ENCODE data around the gene PPP1CA.

Gene PPP1CA

DNA sequence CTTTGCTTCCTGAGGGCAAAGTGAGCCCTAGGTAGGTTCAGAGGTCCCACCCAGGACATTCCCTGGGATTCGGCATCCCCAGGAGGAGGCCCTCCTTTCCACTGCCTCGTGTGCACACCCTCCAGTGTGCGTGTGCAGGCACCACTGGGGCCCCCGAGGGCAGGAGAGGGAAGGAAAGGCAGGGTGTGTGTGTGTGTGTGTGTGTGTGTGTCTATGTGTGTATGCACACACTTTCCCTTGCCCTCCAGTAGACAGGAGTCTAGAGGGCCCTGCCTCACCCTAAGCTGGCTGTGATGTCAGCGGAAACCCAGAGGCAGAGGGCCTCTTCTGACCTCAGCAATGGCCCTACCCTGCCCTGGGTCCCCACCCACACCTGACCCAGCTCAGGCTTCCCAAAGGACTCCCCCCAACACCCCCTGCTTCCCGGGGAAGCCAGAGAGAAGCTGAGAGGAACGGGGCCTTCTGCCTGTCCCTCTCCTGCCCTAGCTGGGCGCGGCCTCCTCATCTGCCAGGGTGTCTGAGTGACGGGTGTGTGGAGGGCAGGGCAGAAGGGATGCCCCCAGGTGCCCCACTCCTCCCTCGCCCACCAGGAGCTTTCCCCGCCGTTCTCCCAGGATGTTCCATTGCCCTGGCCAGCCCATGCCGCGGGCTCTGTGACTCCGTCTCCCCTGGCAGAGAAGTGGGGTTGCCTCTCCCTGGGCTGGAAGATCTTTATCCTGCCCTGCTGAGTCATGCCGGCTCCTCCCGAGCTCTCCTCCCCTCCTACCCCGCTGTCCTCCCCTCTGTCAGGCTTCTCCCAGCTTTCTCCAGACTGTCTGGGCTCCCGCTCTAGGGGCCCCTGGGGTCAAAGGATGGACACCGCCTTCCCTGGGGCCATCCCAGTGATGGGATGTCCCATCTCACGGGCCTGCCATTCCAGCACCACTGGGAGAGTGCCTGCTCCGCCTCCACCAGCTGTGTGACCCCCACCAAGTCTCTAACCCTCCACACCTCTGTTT lies 22.3 kb downstream of the PPP1CA start:
- no peak for DNase-seq

DNA sequence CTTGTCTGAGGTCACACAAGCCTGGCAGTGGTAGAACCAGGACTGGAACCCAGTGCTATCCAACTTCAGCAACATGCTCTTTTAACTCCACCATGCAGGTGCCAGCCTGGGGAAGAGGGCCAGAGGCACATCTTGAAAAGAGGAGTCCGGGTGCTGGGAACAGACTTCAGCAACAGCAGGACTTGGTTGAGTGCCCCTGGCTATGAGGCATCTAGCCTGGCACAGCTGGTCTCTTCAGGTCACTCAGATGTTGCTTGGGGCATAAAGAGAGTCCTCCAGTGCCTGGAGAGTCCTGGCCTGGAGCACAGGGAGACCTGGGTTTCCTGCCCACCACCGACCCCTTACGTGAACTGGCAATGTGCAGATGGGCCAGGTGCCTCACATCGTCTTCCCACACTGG lies 23.1 kb downstream of the PPP1CA start:
- DNase-seq, result no peak

DNA sequence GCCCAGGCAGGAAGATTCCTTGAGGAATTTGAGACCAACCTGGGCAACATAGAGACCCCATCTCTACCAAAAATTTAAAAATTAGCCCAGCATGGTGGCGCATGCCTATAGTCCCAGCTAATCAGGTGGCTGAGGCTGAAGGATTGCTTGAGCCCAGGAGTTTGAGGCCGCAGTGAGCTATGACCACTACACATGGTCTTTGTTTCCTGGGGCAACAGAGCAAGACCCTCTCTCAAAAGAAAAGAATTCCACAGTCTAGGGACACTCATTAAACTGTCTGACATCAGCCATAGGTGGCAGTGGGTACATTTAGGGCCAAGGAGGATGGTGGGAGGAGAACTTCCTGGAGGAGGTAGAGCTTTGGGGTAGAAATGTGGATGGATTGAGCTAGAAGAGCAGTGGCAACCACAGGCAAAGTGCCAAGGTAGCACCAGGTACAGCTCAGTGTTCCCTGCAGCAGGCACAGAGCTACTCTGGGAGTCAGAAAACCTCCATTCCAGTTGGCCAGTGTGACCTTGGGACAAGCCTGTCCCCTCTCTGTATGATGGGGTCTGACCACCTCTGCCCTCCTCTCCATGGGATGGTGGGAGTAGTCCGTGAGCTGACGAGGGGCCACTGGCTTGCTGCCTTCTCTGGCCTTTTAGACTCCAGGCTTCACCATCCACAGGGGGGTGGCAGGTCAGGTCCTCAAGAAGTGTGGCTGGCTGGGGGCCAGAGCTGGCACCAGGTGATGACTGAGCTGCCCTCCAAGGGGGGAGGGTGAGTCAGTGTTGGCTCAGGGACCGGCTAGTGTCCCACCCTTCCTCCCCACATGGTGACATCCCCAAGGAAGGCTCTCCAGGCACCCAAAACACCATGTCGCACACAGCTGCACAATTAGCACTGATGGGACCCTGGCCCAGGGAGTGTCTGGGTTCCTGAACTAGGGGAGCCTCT lies 24.5 kb downstream of the PPP1CA start:
- DNase-seq, result no peak

DNA sequence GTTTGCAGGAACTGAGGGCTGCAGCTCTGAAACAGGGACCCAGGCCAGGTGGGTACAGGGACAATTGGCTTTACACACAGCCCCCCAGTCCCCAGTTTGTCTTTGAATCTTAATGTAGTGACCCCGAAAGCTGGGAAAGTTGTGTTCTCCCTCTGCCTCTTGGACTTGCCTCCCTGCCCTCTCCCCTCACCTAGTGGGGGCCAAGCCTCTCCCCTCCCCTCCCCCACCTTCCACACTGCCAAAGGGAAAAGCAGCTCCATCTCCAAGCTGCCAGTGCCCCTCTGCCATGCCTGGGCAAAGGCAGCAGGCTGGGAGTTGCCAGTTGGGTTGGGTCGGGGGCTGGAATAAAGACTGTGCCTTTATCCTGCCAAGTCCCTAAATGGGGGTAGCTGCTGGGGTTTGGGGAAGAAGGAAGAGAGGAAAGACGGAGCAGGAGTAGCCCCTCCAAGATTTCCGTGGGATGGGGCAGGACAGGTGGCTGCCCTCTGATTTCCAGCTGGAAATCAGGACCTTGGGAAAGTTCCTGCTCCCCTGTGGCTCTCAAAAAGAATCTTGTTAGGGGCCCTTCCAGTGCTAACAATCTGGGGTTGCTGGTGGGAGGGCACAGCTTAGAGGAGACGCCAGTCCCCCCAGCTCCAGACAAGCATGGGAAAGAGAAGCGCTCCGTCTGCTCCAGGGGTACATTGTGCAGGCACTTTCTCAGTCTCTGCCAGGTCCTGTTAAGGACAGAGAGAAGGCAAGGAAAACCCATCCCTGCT lies 25.4 kb downstream of the PPP1CA start:
- DNase-seq, result no peak

DNA sequence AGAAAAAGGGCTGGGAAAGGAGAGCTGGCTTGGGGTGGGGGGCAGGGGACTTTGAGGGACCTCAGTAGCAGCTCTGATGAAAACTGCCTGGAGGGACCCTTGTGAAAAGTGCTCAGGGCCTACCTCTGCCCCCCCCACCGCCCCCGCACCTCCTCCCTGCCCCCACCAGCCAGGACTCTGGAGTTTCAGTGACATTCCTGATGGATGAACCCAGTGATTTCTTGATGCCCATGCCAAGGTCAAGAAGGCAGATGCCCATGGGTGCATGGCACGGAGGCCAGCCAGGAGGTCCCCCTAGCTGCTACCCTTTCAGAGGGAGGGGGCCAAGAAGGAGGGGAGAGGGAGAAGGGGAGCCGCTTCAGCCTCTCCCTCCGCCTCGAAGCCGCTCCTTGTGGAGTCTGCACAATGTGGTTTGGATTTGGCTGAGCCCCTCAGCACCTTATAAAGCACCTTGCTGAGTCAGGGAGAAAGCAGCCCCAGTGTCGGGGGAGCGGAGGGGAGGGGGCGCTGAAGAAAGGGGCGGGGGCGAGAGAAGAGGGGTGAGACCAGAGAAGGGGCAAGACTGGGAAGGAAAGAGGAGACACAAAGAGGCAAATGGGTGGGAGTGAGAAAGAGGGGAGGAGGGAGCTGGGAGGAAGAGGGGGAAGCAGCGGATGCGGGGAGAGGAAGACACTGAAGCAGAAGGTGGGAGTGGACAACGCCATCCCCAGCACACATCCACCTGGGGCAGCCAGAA lies 26.2 kb downstream of the PPP1CA start:
- no peak for DNase-seq

DNA sequence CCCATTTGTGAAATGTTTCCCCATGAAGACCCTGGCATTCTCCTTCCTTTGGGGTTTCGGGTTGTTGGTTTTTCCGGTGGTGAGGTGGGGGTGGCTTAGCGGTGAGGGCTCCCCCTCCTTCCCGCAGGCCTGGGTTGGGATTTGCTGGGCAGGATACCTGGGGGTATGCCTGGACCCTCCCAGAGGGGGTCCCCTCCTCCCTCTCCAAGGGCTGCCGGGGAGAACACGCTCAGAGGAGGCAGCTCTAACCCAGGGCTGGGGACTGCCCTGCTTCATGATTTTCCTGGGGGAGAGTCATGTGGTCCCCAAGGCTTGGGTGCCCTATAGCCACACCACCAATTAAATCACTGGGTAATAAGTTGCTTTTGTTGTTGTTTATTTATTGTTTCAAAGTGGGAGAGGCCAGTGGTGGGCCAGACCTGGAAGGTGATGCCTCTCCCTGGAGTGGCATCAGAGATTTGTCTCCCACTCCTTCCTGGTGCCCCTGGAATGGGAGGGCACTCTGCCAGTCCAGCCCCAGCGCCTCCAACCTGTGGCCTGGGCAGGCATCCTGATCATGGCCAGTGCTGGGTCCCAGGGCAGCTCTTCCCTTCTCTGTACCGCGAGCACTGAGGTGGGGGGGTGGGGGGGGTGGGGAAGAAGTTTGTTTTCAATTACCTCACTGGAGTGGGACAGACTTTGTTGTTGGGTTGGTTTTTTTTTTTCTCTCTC lies 26.9 kb downstream of the PPP1CA start:
- no peak for DNase-seq

DNA sequence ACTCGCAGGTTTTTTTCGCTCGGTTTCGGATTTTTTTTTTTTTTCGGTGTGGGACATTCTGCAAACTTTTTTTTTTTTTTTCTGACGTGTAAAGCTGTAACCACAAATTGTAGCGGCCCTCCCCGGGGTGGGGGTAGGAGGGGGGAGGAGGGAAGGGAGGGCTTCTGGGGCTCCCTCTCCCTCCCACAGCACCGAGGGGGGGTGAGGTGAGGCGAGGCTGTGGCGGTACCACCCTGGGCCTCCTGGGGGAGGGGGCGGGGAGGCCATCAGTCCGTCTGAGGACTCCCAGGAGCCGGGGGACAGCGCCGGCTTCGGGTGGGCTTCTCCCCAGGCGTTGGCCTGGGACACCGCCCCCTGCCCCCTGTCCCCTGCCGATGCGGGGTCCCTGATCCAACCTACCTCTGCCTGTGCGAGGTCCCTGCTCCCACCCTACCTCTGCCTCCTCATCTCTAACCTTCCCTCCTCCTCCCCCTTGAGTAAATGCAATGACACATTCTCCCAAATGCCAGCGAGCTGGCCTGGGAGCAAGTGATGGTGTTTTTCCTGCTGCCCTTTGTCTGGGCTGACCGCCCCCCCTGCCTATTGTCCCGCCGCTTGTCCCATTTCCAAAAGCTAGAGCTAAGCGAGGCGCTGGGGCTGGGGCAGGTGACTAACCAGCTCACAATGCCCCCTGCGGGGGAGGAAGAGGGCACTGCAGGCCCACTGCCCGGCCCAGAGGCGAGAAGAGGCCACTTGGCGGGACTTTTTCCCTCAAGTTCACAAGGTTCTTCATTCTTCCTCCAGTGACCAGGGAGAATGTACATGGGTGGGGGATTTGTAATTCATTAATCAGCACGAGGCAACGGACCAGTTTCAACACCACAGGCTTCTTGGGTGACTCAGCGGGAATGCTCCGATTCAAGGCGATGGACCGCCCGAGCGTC lies 27.7 kb downstream of the PPP1CA start:
- DNase-seq, result peak; percentile 36

DNA sequence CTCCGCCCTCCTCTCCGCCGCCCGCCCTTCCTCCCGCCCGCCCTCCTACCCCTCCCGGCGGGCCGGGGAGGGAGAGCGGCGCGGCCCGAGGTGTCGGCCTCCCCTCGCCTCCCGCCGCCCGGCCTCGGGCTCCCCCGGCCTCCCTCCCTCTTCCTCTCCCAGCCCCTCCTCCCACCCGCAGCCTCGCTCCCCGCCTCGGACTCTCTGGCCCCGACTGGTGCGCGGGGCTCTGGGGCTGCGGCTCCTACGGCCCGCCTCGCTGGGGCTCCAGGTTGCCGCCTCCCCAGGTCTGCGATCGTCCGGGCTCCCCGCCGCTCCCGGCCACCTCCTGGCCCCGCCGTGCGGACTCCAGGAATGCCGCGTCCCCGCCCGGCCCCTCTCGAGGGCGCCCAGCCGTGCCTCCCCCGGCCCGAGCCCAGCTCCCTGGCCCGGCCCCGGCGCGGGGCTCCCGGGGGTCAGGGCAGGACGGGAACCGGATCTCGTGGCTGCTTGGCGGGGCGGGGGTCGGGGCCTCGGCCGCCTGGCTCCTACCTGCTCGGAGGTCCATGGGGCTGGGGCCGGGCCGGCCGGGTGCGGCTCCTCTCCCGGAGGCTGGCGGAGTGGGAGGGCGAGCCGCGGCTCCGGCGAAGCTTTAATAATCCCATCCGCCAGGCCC lies 28.5 kb downstream of the PPP1CA start, which contains the start of gene CLCF1:
CLCF1 (minus strand) TSS at position 606 of the 655 bp plus-strand sequence; CDS start at position 547, 59 bp downstream.
- DNase-seq, result peak; percentile 69

DNA sequence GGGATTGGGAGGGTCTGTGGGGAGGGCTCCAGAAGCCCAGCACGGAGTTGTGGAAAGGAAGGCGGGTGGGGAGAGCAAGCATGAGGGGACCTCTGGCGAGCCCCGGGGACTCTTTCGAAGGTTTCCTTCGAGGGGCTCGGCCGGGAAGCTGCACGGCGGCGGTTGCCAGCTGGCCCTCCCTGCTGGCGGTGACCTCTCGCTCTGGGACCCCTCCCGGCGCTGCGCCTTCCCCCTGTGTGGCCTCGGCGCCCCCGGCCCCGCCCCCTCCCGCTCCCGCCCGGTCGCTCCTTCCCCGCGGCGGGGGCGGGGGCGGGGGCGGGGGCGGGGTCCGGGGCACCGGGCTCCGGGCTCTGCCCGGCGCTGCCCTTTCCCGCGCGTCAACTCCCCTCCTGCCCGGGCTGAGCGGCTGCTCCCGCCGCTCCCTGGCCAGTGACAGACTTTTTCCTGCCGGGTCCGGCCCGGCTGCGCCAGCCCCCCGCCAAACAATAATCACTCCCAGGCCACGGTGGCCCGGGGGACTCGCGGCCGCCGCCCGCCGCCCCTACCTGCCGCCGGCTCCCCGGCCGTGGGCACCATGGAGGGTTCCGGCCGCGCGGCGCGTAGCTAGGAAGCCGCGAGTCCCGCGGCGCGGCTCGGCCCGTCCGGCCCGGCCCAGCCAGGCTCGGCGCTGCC lies 29.2 kb downstream of the PPP1CA start:
- DNase-seq, result no peak

DNA sequence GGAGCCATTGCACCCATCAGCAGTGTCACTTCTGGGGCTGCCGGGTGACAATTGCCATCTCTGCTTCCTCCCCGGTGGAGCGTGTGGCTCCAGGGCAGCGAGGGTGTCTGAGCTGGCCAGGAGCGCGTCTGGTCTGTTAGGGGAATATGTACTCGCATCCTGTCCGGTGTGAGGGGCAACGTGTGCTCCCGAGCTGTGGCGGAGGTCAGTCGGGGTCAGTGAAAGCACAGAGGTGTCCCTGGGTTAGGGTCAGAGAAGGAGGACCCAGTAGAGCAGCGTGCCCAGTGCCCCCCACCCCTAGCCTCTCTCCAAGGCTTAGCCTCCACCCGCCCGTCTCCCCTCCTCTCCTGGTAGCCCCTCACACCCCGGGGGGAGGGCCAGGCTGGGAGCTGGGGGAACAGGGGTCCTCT lies 29.7 kb downstream of the PPP1CA start:
- no peak for DNase-seq

DNA sequence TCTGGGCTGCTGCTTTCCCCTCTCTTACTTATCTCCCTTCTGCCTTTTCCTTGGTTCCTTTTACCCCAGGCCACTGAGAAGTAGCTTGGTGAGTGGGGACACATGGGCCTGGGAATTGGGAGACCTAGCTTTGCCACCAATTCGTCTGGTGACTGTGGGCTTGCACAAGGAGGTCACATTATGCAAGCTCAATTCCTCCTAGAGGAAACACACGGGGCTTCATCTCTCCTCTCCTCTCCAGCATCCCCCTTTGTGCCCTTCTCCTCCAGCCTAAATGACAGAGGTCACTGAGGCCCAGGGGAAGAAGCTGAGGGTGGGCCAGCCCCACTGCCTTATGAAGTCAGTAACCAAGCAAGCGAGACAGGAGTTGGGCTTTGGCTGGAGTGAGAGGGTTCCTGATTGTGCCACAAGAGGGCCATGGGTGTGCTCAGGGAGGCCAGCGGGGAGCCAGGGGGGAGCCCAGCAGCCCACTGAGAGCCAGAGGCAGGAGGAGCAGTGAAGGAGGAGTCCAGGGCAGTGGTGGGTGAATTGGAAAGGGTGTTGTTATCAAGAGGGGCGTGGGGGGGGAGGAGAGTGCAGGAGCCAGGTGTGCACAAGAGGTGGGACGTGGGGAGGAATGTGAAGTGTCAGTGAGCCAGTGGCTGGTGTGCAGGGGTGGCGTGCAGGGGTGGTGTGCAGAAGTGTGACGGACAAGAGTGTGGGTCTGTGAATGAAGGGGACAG lies 30.3 kb downstream of the PPP1CA start:
- DNase-seq, result no peak

DNA sequence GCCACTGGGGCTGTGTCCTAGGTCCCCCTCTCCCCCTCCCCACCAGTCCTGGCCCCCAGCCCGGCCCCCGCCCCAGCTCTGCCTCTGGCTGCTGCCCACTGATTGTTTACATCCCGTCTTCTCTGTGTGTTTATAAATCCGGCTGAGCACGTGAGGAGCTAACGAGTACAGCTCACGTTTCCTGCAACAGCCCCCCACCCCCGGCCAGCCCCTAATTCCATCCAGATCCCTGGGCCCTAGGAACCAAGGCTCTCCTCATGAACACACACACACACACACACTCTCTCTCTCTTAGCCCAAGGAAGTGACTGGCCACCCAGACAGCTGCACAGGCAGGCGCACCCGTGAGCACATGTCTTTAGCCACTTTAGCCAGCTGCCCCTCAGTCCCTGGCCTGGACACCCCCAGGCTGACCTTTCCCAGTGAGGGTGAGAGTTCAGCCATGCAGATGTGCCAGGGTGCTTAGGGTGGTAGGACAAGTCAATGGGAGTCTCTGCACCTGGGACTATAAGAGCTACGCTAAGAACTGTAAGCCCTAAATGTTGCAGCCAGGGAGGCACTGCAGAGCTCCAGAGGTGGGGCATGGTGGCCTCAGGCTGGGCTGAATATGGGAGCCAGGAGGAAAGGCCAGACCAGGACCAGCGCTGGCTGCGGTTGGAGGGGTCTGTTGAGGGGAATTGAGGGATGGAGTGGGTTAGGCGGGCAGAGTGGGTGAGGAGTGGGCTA lies 31.1 kb downstream of the PPP1CA start:
- no peak for DNase-seq

DNA sequence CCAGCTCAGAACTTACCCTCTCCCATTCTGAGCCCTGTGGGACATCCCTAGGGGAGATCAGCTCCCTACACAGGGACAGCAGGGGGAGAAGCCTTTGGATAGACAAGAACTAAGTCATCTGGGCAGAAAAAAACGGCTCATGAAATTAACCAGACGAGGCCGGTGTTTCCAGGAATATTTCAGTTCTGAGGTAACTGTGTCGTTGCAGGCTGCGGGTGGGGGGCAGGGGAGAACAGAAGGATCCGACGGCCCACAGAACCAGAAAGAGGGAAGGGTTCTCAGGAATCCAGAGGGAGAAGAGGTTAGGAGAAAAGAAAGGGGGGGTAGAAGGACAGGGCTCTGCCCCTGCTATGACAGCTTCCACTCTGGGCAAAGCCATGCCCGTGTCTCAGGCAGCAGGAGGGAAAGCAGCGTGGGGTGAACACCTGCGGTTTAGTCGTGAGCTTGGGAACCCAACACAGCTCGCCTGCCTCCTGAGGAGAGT lies 31.8 kb downstream of the PPP1CA start:
- no peak for DNase-seq

DNA sequence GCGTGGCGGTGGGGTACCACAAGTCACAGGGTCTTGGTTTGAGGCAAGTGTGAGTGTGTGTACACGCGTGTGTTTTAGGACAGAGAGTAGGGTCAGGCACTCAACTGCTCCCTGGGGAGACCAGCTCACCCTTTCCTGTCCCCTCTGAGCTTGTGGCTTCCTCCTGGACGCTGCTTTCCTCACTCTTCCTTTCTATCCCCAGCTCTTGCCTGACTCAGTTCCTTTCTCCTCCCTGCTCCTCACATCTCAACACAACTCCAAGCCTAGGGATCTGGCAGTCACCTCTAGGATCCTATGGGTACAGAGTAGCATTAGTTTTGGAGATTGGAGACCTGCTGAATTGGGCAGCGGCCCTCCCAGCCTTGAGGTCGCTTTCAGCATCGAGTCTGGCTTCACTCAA lies 32.4 kb downstream of the PPP1CA start:
- DNase-seq, result no peak

DNA sequence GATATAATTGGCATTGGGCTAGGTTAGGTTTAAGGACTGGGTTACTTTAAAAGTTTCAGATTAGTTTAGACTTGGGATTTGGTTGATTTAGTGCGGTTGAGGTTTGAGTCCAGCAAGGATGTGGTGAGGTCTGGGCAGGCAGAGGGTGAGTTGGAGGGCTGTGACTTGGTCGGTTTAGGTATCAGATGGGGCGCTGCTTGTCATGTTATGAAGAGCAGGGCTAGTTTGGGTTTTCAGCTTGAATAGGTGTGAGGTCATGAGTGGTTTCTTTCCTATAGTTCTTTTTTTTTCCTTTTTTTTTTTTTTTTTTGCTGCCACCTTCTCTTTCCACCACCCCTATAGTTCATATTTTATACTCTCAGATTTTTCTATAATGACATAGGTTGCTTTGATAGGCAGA lies 33.0 kb downstream of the PPP1CA start:
- DNase-seq, result no peak

DNA sequence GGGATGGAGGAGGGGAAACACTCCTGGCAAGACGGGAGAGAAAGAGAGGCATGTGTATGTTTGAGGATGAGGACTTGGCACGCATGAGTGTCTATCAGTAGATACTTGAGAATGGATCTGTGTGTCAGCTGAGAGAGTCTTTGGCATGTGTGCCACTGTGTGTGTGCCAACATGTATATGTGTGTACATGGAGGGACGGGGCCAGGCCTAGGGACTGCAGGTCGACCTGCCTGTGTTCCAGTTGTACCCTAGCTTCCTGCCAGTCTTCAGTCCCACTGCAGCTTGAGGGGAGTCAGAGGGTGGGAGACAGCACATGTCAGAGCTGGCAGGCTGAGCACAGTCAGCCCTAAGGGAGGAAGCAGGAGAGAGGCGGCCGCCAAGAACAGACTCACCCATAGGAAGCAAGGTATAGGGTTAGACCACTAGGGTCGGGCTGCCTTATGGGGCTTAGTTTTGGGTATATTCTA lies 33.9 kb downstream of the PPP1CA start:
- DNase-seq, result no peak

Data from NCI-H510A (cell line).